ENCODE results near the gene TLCD1. TPM values are rescaled to one million over a fixed set of nuclear protein-coding genes. Genes with fewer than 3 reads are reported as not detected.

Gene TLCD1
- polyA plus RNA-seq, 1 donor from 2014 or later: not detected

DNA sequence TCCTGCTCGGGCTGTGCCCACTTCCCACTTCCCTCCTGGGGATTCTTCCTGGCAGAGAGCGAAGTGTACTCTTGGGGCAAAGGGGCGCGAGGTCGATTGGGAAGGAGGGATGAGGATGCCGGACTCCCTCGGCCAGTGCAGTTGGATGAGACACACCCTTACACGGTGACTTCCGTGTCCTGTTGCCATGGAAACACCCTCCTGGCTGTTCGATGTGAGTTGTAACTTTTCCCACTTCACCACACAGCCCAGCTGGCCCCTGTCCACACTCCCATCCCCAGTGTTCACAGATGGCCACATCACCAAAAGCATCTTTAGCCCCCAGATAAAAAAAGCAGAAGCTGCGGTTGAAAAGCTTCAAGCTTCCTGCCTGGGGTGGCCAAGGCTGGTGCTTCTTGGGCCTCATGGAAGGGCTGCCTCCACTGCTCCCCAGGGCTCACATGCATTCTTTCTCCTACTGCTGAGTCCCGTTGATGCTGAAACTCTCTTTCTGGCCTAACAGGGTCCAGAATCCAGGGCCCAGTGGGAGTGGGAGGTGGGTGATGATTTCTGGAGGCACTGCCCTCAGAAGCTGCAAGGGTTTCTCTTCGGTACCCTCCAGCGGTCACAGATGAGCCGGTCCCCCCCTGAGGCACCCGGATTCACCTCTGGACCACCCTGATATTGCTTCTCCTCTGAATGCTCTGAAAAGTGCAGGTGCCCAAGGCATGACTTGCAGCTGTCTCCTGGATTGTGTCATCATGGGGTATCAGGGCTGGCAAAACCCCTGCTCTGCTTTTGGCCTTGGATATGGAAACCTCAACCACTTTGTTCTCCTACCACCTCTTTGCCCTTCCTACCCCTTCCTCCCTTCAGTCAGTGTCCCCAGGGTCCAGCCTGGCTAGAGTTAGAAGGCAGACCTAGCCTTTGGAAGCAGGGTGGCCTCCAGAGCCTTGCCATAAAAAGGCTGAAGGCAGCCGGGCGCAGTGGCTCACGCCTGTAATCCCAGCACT is 15.6 kb upstream of the TLCD1 start:
- peaks cover 10% of the 10 kb centered on the region for H4K20me1 ChIP-seq (ENCODE audit: insufficient read depth)
- no peak overlapping the region for H2AFZ ChIP-seq (ENCODE audit: low read depth, low read length)
- no peaks in the 10 kb centered on the region for H3K9me3 ChIP-seq (ENCODE audit: low read length)
- H3K9me2 ChIP-seq (ENCODE audit: insufficient read depth, low read length): no peaks in the 10 kb centered on the region
- no peak overlapping the region for H3K9ac ChIP-seq (ENCODE audit: low read length)
- no peak overlapping the region for H3K27ac ChIP-seq (ENCODE audit: low read length)
- no peak for TF ChIP-seq EP300 (conservative IDR thresholded peaks at IDR 0.05; ENCODE audit: poor library complexity, severe bottlenecking)
- TF ChIP-seq, protein P1, sequence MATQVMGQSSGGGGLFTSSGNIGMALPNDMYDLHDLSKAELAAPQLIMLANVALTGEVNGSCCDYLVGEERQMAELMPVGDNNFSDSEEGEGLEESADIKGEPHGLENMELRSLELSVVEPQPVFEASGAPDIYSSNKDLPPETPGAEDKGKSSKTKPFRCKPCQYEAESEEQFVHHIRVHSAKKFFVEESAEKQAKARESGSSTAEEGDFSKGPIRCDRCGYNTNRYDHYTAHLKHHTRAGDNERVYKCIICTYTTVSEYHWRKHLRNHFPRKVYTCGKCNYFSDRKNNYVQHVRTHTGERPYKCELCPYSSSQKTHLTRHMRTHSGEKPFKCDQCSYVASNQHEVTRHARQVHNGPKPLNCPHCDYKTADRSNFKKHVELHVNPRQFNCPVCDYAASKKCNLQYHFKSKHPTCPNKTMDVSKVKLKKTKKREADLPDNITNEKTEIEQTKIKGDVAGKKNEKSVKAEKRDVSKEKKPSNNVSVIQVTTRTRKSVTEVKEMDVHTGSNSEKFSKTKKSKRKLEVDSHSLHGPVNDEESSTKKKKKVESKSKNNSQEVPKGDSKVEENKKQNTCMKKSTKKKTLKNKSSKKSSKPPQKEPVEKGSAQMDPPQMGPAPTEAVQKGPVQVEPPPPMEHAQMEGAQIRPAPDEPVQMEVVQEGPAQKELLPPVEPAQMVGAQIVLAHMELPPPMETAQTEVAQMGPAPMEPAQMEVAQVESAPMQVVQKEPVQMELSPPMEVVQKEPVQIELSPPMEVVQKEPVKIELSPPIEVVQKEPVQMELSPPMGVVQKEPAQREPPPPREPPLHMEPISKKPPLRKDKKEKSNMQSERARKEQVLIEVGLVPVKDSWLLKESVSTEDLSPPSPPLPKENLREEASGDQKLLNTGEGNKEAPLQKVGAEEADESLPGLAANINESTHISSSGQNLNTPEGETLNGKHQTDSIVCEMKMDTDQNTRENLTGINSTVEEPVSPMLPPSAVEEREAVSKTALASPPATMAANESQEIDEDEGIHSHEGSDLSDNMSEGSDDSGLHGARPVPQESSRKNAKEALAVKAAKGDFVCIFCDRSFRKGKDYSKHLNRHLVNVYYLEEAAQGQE (IDR thresholded peaks at IDR 0.05; ENCODE audit: borderline replicate concordance): no peak
- TF ChIP-seq, protein P2, sequence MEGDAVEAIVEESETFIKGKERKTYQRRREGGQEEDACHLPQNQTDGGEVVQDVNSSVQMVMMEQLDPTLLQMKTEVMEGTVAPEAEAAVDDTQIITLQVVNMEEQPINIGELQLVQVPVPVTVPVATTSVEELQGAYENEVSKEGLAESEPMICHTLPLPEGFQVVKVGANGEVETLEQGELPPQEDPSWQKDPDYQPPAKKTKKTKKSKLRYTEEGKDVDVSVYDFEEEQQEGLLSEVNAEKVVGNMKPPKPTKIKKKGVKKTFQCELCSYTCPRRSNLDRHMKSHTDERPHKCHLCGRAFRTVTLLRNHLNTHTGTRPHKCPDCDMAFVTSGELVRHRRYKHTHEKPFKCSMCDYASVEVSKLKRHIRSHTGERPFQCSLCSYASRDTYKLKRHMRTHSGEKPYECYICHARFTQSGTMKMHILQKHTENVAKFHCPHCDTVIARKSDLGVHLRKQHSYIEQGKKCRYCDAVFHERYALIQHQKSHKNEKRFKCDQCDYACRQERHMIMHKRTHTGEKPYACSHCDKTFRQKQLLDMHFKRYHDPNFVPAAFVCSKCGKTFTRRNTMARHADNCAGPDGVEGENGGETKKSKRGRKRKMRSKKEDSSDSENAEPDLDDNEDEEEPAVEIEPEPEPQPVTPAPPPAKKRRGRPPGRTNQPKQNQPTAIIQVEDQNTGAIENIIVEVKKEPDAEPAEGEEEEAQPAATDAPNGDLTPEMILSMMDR (IDR thresholded peaks at IDR 0.05; ENCODE audit: poor library complexity, severe bottlenecking): no peak
- TF ChIP-seq EZH2 (IDR thresholded peaks at IDR 0.05; ENCODE audit: borderline replicate concordance, insufficient read depth, low read length, poor library complexity, severe bottlenecking): no peak
- no peak for TF ChIP-seq TAF1 (IDR thresholded peaks at IDR 0.05; ENCODE audit: low read depth)
- no peak for TF ChIP-seq RAD21 (conservative IDR thresholded peaks at IDR 0.05)
- no peak for TF ChIP-seq POLR2AphosphoS5 (IDR thresholded peaks at IDR 0.05)
- no peak for TF ChIP-seq SMC3 (conservative IDR thresholded peaks at IDR 0.05; ENCODE audit: poor library complexity)
- TF ChIP-seq MXI1 (conservative IDR thresholded peaks at IDR 0.05; ENCODE audit: poor library complexity, severe bottlenecking): no peak
- peaks cover 4% of the 10 kb centered on the region for H3F3A ChIP-seq (ENCODE audit: insufficient read depth, low read length, poor library complexity, severe bottlenecking)
- no peaks in the 10 kb centered on the region for H3K27me3 ChIP-seq (ENCODE audit: insufficient read depth, low read depth, low read length)
- no peaks in the 10 kb centered on the region for H3K36me3 ChIP-seq (ENCODE audit: insufficient read depth, low read length)
- H3K4me3 ChIP-seq (ENCODE audit: low read length): no peak overlapping the region
- H3K79me2 ChIP-seq (replicated peaks; ENCODE audit: insufficient read depth, low read length): peaks cover 27% of the 10 kb centered on the region
- H3K4me2 ChIP-seq (ENCODE audit: low read length): no peak overlapping the region

DNA sequence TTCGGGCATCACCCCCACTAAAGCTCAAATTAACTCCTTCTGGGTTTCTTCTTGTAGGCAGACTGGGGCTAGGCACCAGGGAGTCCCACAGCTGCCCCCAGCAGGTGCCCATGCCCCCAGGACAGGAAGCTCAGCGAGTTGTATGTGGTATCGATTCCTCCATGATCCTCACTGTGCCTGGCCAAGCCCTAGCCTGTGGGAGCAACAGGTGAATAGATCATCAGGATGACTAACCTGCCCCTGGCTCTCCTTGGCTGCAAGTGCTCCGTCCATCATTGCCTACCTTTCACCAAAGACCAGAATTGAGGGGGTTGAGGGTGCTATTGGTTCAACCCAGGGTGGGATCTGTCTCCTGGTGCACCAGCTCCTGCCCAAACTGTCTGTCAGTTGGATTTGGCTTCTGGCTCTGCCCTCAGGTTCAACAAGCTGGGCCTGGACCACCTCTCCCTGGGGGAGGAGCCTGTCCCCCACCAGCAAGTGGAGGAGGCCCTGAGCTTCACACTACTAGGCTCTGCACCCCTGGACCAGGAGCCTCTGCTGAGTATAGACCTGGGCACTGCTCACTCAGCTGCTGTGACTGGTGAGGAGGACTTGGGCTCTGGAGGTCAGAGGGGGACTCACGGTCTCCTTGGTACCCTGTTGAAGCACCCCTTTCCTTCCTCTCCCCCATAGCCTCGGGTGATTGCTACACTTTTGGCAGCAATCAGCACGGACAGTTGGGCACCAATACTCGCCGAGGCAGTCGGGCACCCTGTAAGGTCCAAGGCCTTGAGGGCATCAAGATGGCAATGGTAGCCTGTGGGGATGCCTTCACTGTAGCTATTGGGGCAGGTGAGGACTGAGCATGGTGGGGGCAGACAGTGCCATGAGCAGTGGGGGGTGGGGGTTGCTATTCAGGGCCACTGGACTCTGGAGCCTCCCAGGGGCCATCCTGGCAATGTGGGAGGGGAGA is 14.6 kb upstream of the TLCD1 start:
- H2AFZ ChIP-seq (ENCODE audit: low read depth, low read length): no peak overlapping the region
- no peaks in the 10 kb centered on the region for H3K27me3 ChIP-seq (ENCODE audit: insufficient read depth, low read depth, low read length)
- H3K9me2 ChIP-seq (ENCODE audit: insufficient read depth, low read length): no peaks in the 10 kb centered on the region
- no peak overlapping the region for H3K4me2 ChIP-seq (ENCODE audit: low read length)
- peaks cover 18% of the 10 kb centered on the region for H3K79me2 ChIP-seq (replicated peaks; ENCODE audit: insufficient read depth, low read length)
- no peak overlapping the region for H3K27ac ChIP-seq (ENCODE audit: low read length)
- no peaks in the 10 kb centered on the region for H3F3A ChIP-seq (ENCODE audit: insufficient read depth, low read length, poor library complexity, severe bottlenecking)
- no peaks in the 10 kb centered on the region for H3K36me3 ChIP-seq (ENCODE audit: insufficient read depth, low read length)
- no peaks in the 10 kb centered on the region for H3K9me3 ChIP-seq (ENCODE audit: low read length)
- no peak overlapping the region for H3K9ac ChIP-seq (ENCODE audit: low read length)
- TF ChIP-seq EP300 (conservative IDR thresholded peaks at IDR 0.05; ENCODE audit: poor library complexity, severe bottlenecking) (no peak), TAF1 (IDR thresholded peaks at IDR 0.05; ENCODE audit: low read depth) (no peak), MXI1 (conservative IDR thresholded peaks at IDR 0.05; ENCODE audit: poor library complexity, severe bottlenecking) (no peak), POLR2AphosphoS5 (IDR thresholded peaks at IDR 0.05) (no peak), RAD21 (conservative IDR thresholded peaks at IDR 0.05) (no peak), EZH2 (IDR thresholded peaks at IDR 0.05; ENCODE audit: borderline replicate concordance, insufficient read depth, low read length, poor library complexity, severe bottlenecking) (no peak)
- H3K4me3 ChIP-seq (ENCODE audit: low read length): no peak overlapping the region
- H4K20me1 ChIP-seq (ENCODE audit: insufficient read depth): peaks cover under 1% of the 10 kb centered on the region

Data from neural cell (in vitro differentiated cells).